ENCODE results near the gene RGS19.

Gene RGS19

GRCh38 chr20:64049060-64049877 lies 30.0 kb downstream of the RGS19 start, which contains the start of gene SOX18:
Gene SOX18, minus strand, starts transcription at chr20:64049639. Its CDS starts 123 bp downstream, at chr20:64049516.
- no peak for DNase-seq (ENCODE audit: low read depth)

DNA sequence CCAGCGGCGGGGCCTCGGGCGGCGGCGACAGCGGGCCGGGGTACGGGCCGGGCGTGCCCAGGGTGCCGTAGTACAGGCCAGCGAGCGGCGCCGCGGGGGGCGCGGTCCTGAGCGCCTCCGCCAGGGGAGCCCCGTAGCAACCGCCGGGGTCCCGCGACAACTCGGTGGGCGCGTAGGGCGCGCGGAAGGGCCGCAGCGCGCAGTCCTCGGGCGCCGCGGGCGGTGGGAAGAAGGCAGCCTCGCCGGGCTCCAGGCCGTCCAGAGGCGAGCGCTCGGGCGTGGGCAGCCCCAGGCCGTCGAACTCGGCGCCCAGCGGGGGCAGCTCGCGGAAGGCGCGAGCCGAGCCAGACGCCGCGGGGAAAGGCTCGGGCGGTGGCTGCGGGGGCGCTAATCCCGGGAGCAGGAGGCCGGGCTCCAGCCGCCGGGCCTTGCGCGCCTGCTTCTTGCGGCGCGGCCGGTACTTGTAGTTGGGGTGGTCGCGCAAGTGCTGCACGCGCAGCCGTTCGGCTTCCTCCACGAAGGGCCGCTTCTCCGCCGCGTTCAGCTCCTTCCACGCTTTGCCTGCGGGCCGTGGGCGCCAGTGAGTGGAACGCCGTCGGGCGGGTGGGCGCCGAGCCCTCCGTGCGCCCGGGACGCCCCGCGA lies 30.8 kb downstream of the RGS19 start:
- DNase-seq (ENCODE audit: low read depth) = no peak

DNA sequence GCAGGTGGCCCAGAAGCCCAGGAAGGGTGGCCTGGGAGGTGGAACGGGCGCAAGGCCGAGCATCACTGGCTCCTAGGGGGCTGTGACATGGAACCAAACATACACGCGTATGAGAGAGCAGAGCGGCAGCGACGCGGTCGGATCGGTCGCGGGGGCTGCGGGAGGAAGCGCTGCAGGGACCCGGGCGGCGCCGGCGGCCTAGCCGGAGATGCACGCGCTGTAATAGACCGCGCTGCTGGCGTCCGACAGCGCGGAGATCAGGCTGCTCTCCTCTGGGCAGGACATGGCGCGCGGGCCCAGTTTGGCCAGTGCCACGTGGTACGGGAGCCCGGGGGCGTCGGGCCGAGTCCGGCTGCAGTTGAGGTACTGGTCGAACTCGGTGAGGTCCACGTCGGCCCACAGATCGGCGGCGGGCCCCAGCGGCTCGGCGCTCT lies 31.3 kb downstream of the RGS19 start:
- DNase-seq (ENCODE audit: low read depth) = no peak

DNA sequence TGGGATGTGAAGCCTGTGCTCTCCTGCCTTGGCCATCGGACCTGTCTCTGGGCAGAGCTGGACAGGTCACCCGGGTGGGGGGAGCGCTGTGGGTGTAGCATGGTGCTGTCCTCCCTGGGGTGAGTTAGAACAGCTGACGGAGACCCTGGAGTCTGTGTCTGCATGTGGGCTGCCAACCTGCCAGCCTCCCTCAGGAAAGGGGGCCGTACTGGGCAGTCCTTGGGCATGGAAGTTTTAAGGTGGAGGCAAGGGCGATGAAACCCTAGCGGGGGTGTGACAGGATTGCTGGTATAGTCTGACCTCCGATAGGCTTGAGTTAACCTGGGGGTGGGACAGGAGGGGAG lies 32.3 kb downstream of the RGS19 start:
- DNase-seq (ENCODE audit: low read depth) = no peak

GRCh38 chr20:64045346-64046011 lies 33.8 kb downstream of the RGS19 start:
- no peak for DNase-seq (ENCODE audit: low read depth)

GRCh38 chr20:64044484-64045247 lies 34.7 kb downstream of the RGS19 start:
- no peak for DNase-seq (ENCODE audit: low read depth)

- DNase-seq (ENCODE audit: low read depth) = no peak
Measured at GRCh38 chr20:64043768-64044167, 35.5 kb downstream of the RGS19 start.

GRCh38 chr20:64042054-64042781 lies 37.1 kb downstream of the RGS19 start:
- DNase-seq (ENCODE audit: low read depth) = no peak

- no peak for DNase-seq (ENCODE audit: low read depth)
Measured at GRCh38 chr20:64041781-64042053, 37.6 kb downstream of the RGS19 start.

DNA sequence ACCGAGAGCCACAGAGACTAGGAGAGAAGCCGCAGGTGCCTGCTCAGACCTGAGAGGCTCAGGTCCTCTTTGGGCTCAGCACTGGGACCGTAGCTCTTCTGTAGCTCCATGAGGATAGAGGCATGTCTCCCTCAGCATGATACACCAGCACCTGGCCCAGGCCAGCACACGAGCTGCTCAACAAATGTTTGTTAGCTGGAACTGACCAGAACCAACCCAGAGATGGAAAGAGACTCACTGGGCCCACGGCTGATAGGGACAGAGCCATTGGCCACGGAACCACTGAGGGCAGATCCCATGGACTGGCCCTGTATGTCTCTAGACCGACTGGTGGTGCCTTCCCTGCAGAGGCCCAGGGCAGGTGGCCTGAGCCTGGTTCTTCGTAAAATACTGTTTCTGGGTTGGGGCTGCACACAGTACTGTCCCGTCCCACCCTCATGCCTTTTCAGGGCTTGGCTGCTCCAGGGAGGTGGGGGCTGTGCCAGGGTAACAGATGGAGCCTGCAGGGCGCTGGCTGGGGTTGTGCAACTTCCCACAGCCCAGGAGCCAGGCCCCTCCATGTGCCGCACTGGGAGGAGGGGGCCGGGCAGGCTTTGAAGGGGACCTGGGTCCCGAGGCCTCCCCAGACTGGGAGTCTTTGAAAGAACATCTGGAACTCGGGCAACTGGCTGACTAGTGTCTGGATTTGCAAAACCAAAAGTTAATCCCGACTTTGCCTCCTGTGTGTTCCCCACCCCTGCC lies 38.1 kb downstream of the RGS19 start:
- DNase-seq (ENCODE audit: low read depth) = no peak

DNA sequence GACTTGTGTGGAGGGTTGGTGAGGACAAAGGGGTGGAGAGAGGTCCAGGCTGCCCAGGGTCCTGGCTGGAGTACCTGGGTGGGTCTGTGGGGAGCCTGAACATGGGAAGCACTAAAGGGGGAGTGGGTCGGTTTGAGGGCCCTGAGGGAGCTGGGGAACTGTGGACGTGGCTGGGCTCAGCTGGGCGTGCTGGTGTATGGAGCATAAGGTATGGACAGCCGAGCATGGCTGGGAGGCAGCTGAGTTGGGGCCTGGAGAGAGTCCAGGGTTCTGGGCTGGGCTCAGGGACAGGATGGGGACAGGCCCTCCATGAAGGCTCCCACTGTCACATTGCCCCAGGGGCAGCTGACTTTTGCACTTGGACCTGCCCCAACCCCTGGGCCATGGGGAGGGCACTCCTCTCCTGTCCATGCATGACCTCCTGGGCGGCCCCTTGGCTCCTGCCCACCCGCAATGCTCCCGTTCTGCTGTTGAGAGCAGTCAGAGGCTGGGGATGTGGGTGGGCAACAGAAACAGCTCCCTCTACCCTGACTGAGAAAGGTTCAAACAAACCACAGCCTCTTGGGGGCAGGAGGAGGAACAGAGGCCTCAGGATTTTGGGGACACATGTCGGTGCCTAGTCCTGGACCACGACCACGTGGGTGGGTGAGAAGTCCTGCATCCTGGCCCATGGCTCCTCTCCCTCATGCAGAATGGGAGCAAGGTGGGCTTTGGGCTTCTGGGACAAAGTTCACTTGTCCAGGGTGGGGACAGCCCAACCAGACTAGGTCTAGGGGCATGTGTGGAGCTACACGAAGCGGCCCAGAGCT lies 38.9 kb downstream of the RGS19 start:
- no peak for DNase-seq (ENCODE audit: low read depth)

DNA sequence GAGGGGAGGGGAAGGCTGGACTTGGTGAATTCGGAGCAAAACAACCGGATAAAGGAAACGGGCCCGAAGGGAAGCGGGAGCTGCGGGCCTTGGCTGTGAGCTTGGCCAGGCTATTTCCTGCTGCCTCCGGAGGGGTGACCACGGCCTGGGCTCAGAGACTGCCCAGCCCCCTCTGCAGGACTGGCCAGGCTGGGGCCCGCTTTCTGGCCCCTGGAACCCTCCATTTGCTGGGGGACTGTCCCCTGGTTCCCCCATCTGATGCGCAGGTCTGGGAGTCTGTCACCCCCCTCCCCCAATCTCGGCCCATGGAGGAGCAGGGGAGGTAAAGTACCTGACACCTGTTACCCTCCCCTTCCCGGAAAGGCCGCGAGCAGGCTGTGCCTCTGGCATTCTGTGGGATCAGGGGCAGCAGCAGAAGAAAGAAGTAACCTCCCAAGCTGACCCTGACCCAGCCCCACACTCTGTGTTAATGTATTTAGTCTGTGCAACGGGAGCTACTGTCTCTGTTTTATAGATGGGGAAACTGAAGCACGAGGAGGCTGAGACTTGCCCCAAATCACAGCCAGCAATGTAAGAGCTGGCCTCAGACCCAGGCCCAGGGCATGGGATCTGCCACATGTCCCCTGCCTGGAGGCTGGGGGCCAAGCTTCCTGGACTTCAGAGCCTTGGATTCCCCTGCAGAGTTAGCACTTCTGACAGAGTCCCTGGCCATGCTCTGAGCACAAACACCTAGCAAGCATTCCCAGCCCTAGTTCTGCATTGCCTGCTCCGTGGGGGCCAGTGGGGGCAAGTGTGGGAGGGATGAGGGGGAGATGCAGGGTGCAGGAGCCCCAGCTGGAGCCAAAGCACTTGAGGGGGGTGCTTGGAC lies 39.8 kb downstream of the RGS19 start:
- DNase-seq (ENCODE audit: low read depth) = no peak

GRCh38 chr20:64038565-64039292 lies 40.6 kb downstream of the RGS19 start:
- peak; percentile 52 for DNase-seq (ENCODE audit: low read depth)

- DNase-seq (ENCODE audit: low read depth) = no peak
Measured at GRCh38 chr20:64038224-64038564, 41.1 kb downstream of the RGS19 start.

DNA sequence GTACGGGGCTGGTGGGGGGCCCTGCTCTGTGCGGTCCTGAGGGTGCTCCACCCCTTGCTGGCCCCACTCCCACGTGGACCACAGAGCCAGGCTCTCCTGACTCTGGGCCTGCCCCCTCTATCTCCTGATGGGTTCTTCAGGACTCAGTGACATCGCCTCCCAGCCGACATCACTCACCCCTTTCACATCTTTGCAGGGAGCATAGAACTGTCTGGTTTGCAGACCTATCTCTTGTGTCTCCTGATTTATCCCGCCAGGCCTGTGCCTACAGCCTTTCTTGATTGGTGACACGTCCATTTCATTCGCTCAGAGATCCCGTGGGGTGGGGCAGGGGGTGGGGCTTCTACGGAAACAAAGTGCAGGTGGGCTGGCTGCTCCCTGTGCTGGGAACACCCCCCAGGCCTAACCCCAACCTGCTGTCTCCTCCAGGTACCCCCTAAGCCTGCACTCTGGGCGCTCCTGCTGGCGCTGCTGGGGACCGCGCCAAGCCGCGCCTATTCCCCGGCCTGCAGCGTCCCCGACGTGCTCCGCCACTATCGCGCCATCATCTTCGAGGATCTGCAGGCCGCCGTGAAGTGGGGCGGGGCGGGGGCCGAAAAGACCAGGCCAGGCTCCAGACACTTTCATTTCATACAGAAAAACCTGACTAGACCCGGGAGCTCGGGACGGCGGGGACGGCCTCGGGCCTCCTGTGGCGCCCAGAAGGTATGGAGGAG lies 41.7 kb downstream of the RGS19 start:
- DNase-seq (ENCODE audit: low read depth) = no peak

DNA sequence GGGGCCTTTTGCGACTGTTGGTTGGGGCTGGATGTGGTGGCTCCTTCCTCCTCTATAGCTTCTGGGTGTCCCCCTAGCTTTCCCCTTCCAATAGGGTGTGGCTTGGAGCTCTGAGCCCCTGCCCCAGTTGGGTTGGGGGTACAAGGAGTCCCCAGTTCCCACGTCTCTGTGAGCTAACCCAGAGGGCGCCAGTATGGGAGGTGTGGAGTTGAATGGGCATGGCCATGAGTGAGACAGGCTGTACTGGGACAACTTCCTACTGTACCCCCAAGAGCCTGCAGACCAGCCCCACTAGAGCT lies 42.2 kb downstream of the RGS19 start:
- no peak for DNase-seq (ENCODE audit: low read depth)

DNA sequence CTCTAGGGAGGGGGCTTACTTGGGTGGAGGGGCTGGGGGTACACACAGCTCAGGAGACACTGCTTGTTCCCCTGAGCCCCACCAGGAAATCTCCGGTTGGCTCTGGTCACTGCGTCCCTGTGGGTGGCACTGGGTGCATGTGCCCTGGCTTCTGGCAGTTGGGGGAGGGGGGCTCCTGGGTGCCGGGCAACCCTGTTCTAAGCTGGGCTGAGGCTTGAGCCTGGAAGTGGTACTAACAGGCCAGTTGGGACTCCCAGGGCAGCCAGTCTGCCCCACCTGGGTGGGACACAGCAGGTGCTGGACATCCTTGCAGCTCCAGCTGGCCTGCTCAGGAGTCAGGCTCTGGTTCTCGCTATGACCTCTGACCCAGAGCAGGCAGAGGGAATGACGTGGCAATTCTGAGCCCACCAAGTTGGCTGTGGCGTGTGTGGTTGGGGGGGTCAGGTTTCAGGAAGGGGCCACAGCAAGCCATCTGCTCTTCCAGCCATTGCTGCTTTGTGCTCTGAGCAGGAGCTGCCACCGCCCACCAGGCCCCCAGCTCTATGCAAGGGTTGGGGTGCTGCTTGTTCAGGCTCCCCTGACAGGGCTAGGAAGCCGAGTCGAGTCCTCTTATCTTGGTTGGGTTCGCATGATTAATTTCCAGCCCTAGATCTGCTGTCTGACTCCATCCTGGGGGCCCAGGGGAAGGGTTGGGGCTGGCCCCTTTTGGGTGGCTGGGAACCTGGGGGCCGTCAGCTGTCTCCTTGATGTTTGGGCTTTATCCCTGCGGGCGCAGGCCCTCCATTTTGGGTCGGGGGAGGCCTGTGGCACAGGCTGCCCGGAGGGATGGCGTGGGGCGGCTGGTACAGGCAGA lies 42.7 kb downstream of the RGS19 start:
- no peak for DNase-seq (ENCODE audit: low read depth)

Data from stimulated activated CD8-positive, alpha-beta memory T cell treated with anti-CD3 and anti-CD28 coated beads, Interleukin-15, amount 100 ng/mL, for 24 hours (primary cell).